GM12878 (cell line): ENCODE measurements around the gene TRIM50.

Source experiments
- CEBPB ChIP-seq, 2 experiments: fragments of 150-350 bp in 1 of 2; IDR thresholded peaks; 2 replicates each; pipeline ENCODE4 v1.6.1; 2012 to 2014; ENCODE audit warnings: low read depth in 2 of 2, low read length in 2 of 2, borderline replicate concordance in 1 of 2, inconsistent platforms in 1 of 2
- CTCF ChIP-seq, 3 experiments: IDR thresholded peaks in 2 of 3; conservative IDR thresholded peaks in 1 of 3; 2 replicates each; pipeline ENCODE4 v1.5.1; 2011; ENCODE audit warnings: low read depth in 3 of 3, low read length in 3 of 3, mild to moderate bottlenecking in 3 of 3, control low read depth in 2 of 3, moderate library complexity in 2 of 3, inconsistent platforms in 1 of 3, mixed read lengths in 1 of 3; ENCODE audit not compliant: control insufficient read depth in 2 of 3, insufficient read depth in 1 of 3; ENCODE audit errors: extremely low read depth in 1 of 3
- E4F1 ChIP-seq: fragments of 450-650 bp; IDR thresholded peaks from 2 replicates; pipeline ENCODE4 v1.6.1; 2018; ENCODE audit warnings: borderline replicate concordance, mild to moderate bottlenecking; ENCODE audit not compliant: partially characterized antibody
- FOXK2 ChIP-seq: fragments of 450-650 bp; IDR thresholded peaks from 2 replicates; pipeline ENCODE4 v1.6.1; 2017; ENCODE audit warnings: mild to moderate bottlenecking, moderate library complexity
- GABPA ChIP-seq: IDR thresholded peaks from 2 replicates; pipeline ENCODE4 v1.6.1; 2014; ENCODE audit warnings: antibody characterized with exemption, low read depth, mild to moderate bottlenecking, inconsistent platforms
- IKZF1 ChIP-seq: fragments of 450-650 bp; conservative IDR thresholded peaks from 2 replicates; pipeline ENCODE4 v1.6.1; 2017; ENCODE audit warnings: antibody characterized with exemption, mild to moderate bottlenecking
- MYC ChIP-seq: IDR thresholded peaks from 2 replicates; pipeline ENCODE4 v1.6.1; 2011; ENCODE audit warnings: mild to moderate bottlenecking, low read length, moderate library complexity, inconsistent platforms; ENCODE audit not compliant: insufficient read depth, insufficient replicate concordance, insufficient read length, severe bottlenecking
- POLR2AphosphoS5 ChIP-seq: IDR thresholded peaks from 2 replicates; pipeline ENCODE4 v1.6.1; 2011; ENCODE audit warnings: mild to moderate bottlenecking, low read length, inconsistent platforms
- RELA ChIP-seq: fragments of 450-650 bp; IDR thresholded peaks from 2 replicates; pipeline ENCODE4 v1.8.0; 2014; ENCODE audit warnings: borderline replicate concordance; ENCODE audit not compliant: partially characterized antibody
- SPI1 ChIP-seq: IDR thresholded peaks from 2 replicates; pipeline ENCODE4 v1.6.1; 2011; ENCODE audit warnings: low read depth, mild to moderate bottlenecking, low read length, moderate library complexity, borderline replicate concordance; ENCODE audit not compliant: insufficient read depth
- USF1 ChIP-seq: IDR thresholded peaks from 2 replicates; pipeline ENCODE4 v1.6.1; 2011; ENCODE audit warnings: borderline replicate concordance, low read depth, mild to moderate bottlenecking, moderate library complexity, mixed read lengths, low read length; ENCODE audit not compliant: insufficient read depth; ENCODE audit errors: extremely low read length
- ZNF274 ChIP-seq: IDR thresholded peaks from one replicate; pipeline ENCODE4 v1.8.0; 2011; ENCODE audit not compliant: insufficient read length, insufficient read depth
- TF ChIP-seq, protein P1 (sequence below): IDR thresholded peaks from 2 replicates; pipeline ENCODE4 v1.6.1; 2012; ENCODE audit warnings: low read length, inconsistent platforms

- TF ChIP-seq USF1 (no peak), SPI1 (no peak), FOXK2 (no peak), IKZF1 (no peak), E4F1 (no peak), RELA (no peak), CTCF (IDR thresholded peaks at IDR 0.05 in 2 of 3, conservative IDR thresholded peaks at IDR 0.05 in 1 of 3; ENCODE audit: control insufficient read depth in 2 of 3, extremely low read depth in 1 of 3, insufficient read depth in 1 of 3, low read depth in 3 of 3, low read length in 3 of 3) (no peak), GABPA (no peak), POLR2AphosphoS5 (no peak), MYC (no peak), CEBPB (IDR thresholded peaks at IDR 0.05; ENCODE audit: borderline replicate concordance in 1 of 2, low read depth in 2 of 2, low read length in 2 of 2) (no peak), ZNF274 (no peak)
- TF ChIP-seq, protein P1, sequence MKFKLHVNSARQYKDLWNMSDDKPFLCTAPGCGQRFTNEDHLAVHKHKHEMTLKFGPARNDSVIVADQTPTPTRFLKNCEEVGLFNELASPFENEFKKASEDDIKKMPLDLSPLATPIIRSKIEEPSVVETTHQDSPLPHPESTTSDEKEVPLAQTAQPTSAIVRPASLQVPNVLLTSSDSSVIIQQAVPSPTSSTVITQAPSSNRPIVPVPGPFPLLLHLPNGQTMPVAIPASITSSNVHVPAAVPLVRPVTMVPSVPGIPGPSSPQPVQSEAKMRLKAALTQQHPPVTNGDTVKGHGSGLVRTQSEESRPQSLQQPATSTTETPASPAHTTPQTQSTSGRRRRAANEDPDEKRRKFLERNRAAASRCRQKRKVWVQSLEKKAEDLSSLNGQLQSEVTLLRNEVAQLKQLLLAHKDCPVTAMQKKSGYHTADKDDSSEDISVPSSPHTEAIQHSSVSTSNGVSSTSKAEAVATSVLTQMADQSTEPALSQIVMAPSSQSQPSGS: no peak
These were observed 814 bp upstream of the TRIM50 start for GRCh38 chr7:73328696-73329095.
